Renal cortical epithelial cell (primary cell): Measurements from ENCODE around the gene MINDY2. TPM values are rescaled to one million over a fixed set of nuclear protein-coding genes. Genes with fewer than 3 reads are reported as not detected.

ENCODE experiments used
- DNase-seq: peaks from one replicate; pipeline ENCODE4 v3.0.0-alpha.2; 2011; ENCODE audit warnings: low read depth
- total RNA-seq: library from RNA; depleted of rRNA; stranded (reverse); fragments of >200 nt; gene quantifications from 2 replicates; pipeline ENCODE4 v1.2.3, GENCODE V29; 2014

The MINDY2 gene, protein sequence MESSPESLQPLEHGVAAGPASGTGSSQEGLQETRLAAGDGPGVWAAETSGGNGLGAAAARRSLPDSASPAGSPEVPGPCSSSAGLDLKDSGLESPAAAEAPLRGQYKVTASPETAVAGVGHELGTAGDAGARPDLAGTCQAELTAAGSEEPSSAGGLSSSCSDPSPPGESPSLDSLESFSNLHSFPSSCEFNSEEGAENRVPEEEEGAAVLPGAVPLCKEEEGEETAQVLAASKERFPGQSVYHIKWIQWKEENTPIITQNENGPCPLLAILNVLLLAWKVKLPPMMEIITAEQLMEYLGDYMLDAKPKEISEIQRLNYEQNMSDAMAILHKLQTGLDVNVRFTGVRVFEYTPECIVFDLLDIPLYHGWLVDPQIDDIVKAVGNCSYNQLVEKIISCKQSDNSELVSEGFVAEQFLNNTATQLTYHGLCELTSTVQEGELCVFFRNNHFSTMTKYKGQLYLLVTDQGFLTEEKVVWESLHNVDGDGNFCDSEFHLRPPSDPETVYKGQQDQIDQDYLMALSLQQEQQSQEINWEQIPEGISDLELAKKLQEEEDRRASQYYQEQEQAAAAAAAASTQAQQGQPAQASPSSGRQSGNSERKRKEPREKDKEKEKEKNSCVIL
- total RNA-seq = 26.7 and 48.3 TPM in 2 replicates

GRCh38 chr15:58770857-58771620 lies at the start of gene MINDY2:
Gene MINDY2, plus strand, starts transcription at chr15:58771302. Its CDS starts 94 bp downstream, at chr15:58771396.
- peak; percentile 95 for DNase-seq

DNA sequence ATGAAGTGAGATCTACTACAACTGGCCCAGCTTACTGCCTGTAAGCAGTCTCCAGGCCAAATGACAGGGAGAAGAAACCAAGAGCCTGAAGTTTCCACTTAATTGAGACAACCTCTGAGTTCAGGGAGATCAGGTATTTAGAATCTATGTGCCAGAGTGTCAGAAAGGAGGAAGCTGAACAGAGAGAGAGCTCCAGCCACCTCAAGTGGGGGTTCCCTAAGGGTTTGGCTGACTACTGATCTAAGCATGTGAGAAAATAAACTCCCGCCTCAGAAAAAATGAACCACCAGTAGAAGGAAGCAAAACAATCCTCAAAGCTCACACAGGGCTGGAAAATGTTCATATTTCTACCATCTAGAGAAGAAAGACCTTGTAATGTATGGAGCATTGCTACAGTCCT lies 46.6 kb upstream of the MINDY2 start:
- DNase-seq = peak; percentile 45

DNA sequence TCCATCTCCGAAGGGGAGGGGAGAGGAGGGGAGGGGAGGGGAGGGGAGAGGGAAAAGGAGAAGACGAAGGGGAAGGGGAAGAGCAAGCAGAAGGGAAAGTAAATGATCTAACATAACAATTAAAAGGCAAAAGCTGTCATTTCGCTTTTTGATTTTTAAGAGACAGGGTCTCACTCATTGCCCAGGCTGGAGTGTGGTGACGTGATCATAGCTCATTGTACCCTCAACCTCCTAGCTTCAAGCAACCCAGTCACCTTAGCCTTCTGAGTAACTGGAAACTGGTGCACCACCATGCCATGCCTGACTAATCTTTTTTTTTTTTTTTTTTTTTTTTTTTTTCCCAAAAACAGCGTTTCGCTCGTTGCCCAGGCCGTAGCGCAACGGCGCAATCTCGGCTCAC lies 44.2 kb upstream of the MINDY2 start:
- DNase-seq = no peak

- peak; percentile 94 for DNase-seq
Observed at GRCh38 chr15:58731756-58732535, 39.2 kb upstream of the MINDY2 start.

- no peak for DNase-seq
Observed at GRCh38 chr15:58732625-58733363, 38.3 kb upstream of the MINDY2 start.

GRCh38 chr15:58734859-58735258 lies 36.2 kb upstream of the MINDY2 start:
- peak; percentile 31 for DNase-seq

DNA sequence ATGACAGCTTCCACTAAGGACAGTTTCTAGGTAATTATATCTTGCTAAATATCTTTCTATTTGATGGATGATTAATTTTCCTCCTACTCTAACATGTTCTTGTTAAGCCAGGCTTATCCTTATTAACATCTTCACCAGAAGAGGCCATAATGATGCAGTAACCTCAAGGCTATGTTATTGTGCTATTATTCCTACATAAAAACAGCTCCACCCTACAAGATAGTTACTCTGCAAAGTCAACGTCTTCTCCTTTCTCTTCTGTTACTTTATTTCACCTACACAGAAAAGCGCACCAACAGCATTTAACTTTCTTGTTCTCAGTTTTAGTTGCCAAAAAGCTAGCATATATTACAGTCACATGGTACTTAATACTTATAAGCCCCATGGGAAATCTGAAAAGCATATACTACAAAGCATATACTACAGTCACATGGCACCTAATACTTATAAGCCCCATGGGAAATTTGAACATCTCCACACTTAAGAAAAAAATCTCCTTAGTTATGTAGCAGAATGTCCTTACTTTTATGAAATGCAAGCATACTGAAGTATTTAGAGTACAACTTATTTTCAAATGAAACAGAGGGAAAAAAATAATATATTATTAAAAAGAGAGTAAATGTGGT lies 35.0 kb upstream of the MINDY2 start:
- no peak for DNase-seq

- no peak for DNase-seq
Observed at GRCh38 chr15:58737298-58737697, 33.8 kb upstream of the MINDY2 start.

- peak; percentile 28 for DNase-seq
Observed at GRCh38 chr15:58738046-58738707, 32.9 kb upstream of the MINDY2 start.

DNA sequence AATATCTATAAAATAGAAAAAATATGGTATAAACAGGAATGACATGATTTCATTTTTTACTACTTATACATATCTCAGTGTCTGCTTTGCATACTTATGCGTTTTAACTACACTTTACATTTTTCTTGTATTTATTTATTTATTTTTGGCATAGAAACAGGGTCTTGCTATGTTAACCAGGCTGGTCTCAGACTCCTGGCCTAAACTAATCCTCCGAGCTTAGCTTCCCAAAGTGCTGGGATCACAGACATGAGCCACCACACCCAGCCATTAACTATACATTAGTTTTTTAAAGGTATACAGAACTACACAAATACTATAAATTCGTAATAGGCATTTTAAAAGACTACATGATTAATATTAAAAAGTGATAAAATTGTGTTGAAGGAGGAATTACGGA lies 30.7 kb upstream of the MINDY2 start:
- no peak for DNase-seq

- DNase-seq = no peak
Observed at GRCh38 chr15:58741032-58741431, 30.1 kb upstream of the MINDY2 start.

- DNase-seq = peak; percentile 57
Observed at GRCh38 chr15:58742022-58742813, 28.9 kb upstream of the MINDY2 start.

DNA sequence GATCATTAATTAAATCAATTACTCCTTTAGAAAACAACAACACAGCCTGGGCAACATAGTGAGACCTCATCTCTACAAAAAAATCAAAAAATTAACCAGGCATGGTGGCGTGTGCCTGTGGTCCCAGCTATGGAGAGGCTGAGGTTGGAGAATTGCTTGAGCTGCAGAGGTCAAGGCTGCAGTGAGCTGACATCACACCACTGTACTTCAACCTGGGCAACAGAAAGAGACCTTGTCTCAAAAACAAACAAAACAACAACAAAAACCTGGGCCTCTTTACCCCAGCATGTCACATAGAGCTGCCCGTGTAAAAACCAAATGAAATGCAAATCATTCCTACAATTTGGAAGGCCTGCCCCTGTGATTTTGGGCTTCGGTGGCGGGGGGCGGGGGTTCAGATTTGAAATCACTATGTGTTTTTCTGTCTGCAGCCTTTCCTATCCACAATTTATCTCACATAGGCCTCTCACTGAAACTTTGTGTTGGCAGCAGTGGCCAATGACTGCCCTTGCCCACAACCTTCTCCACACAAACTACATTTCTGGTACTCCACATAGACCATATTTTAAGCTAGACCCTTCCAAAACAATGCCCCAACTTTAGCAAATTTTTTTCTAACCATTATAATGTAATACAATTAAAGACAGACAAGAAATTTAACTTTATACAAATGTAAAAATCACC lies 28.1 kb upstream of the MINDY2 start:
- no peak for DNase-seq

DNA sequence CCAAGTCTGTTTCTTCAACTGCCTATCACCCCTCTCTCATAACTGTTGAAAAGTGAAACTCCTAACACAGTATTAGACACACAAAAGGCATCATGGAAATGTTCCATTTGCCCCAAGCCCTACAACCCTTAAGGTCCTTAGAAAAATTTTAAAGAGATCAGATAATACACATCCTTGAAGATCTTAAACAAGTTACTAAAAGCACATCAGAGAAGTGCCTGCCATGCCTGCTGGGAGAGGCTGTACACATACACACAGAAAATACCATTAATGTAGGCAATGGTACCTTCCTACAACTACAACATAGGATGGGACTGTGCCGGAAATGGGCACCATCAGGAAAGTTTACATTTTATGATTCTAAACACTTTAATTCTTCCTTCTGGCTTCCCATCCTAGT lies 24.9 kb upstream of the MINDY2 start:
- DNase-seq = no peak

DNA sequence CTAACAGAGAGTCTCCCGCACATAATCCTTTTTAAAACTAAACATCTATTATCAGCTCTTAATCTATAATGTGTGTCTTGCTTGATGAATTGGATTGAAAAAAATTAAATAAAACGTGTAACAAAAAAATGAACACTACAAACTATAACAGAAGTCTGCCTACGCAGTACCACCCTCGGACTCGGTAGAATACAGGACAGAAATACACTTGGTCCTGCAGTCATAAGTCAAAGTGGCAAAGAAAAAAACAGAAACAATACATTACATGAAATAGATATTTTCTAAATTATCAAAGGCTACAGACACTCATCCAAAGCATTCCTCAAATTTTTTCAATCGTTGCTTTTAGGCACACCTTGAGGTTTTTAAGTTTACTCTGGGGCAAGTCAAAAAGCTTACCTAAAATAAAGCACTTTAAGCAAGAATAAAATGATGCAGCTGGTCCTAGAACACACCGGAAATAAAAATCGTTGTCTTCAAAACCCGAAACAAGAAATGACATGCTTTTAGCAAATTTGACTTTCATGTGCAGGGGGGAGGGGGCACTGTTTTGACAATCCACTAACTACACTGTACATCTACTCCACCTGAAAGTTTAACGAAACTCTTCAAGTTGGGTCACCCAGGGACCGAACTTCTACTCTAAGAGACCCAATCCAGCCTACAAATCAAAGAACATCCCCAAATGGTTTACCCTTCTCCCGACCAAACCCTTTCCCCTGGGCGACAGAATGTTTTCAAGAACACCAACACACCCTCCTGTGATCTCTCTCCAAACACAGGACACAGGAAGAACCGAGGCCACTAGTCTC lies 22.9 kb upstream of the MINDY2 start:
- no peak for DNase-seq

DNA sequence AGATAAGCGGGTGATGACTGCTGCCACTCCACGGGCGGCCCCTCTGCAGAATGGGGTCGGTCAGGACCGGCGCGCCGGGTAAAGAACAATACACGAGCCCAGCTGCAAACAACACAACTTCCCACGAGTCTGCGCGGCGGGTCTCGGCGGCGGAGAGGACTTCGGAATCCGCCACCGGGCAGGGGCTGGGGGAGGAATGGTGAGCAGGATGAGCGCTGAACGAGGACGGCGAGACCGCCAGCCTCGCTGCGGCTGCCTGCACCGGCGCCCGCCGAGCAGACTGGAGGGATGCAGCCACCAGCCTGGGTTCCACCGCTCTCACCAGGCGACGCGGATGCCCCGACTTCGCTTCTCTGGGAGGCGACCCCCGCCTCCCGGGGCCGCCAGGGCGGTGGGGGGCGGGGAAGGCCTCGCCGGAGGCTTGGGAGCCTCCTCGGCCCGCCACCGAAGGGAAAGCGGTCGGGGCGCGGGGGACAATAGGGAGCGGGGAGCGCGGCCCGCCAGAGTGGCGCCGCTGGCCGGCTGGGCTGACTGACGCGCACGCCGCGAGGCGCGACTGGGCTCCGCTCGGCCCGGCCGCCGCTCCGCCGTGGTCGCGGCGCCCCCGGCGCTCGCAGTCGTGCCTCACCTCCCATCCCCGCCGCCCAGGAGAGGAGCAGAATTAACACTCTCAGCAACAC lies 22.1 kb upstream of the MINDY2 start:
- no peak for DNase-seq
